ENCODE measurements around the gene ATXN1.

The ATXN1 gene

DNA sequence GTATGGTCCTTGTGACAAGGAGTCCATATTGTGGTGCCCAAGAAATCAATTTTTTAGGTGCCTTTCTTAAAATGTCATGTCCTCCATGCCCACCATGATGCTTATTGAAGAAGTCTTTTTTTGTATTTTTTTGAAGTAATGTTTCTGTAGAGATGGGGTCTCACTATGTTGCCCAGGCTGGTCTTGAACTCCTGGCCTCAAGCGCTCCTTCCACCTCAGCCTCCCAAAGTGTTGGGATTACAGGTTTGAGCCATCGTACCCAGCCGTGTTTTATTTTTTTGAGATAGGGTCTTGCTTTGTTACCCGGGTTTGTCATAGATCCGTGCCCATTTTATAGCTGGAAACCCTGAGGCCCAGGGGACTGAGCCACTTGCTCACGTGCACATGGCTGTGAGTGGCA, 238.3 kb downstream of the ATXN1 start:
- H3K4me1 ChIP-seq (ENCODE audit: control insufficient read depth, insufficient read depth, low read depth, low read length) = peaks cover 11% of the 10 kb centered on the region
- no peak overlapping the region for H2BK12ac ChIP-seq (ENCODE audit: low read length in 2 of 2)
- no peak overlapping the region for H4K91ac ChIP-seq (ENCODE audit: low read length)
- H2BK5ac ChIP-seq (ENCODE audit: low read depth, low read length, poor library complexity, severe bottlenecking) = no peak overlapping the region
- H3K27me3 ChIP-seq (ENCODE audit: control insufficient read depth in 1 of 2, insufficient read depth in 1 of 2, low read length in 2 of 2) = no peaks in the 10 kb centered on the region
- over 99% methylated on average over 6 of the region's 6 CpGs for WGBS
- peaks cover 8 to 33% of the 10 kb centered on the region in 2 experiments for H3K36me3 ChIP-seq (ENCODE audit: control insufficient read depth in 1 of 2, insufficient read depth in 2 of 2, low read depth in 1 of 2, low read length in 2 of 2)
- H2BK120ac ChIP-seq (ENCODE audit: low read depth, low read length) = no peak overlapping the region
- no peak overlapping the region for H3K23ac ChIP-seq (ENCODE audit: low read length in 2 of 2)
- H3K79me1 ChIP-seq (replicated peaks; ENCODE audit: low read length, poor library complexity, severe bottlenecking) = peaks cover 14% of the 10 kb centered on the region
- H3K4ac ChIP-seq (ENCODE audit: low read depth in 1 of 2, low read length in 2 of 2) = no peak overlapping the region
- no peak overlapping the region for H2AFZ ChIP-seq (ENCODE audit: low read depth, low read length)
- H2AK5ac ChIP-seq (ENCODE audit: low read length, severe bottlenecking) = no peak overlapping the region
- H3K9me3 ChIP-seq (ENCODE audit: control insufficient read depth, low read length) = no peaks in the 10 kb centered on the region
- no peak overlapping the region for H3K9ac ChIP-seq (ENCODE audit: low read length)
- no peak overlapping the region for H2BK15ac ChIP-seq (ENCODE audit: low read depth, poor library complexity, severe bottlenecking)
- H3K27ac ChIP-seq (ENCODE audit: low read length, poor library complexity, severe bottlenecking) = no peak overlapping the region
- H3K4me2 ChIP-seq (ENCODE audit: low read length, poor library complexity, severe bottlenecking) = no peak overlapping the region
- H3K18ac ChIP-seq (ENCODE audit: low read depth in 1 of 2, low read length in 2 of 2) = no peak overlapping the region
- H4K8ac ChIP-seq (ENCODE audit: low read length) = no peak overlapping the region
- DNase-seq = no peak
- no peak overlapping the region for H3K4me3 ChIP-seq (ENCODE audit: insufficient read depth in 1 of 2, low read depth in 1 of 2, low read length in 2 of 2)
- no peak overlapping the region for H3K14ac ChIP-seq (ENCODE audit: low read length in 2 of 2)

DNA sequence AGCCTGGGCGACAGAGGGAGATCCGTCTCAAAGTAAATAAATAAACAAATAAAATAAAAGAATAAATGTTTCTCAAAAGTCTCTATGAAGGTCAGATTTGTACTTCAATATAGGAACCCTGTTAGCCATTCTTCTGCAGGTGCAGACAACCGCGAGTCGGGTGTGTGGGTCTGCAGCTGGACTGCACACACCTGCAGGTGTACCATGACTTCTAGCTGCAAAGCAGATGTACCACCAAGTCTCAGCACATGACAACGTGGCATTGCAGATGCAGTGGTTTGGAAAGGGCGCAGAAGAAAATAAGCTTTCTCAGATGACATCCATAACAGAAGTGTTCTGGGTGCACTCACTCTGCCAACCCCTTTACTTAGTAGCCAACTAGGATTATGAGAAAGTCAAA, 239.7 kb downstream of the ATXN1 start:
- H2BK5ac ChIP-seq (ENCODE audit: low read depth, low read length, poor library complexity, severe bottlenecking) = no peak overlapping the region
- H2BK15ac ChIP-seq (ENCODE audit: low read depth, poor library complexity, severe bottlenecking) = no peak overlapping the region
- peaks cover 12% of the 10 kb centered on the region for H3K79me1 ChIP-seq (replicated peaks; ENCODE audit: low read length, poor library complexity, severe bottlenecking)
- H2BK12ac ChIP-seq (ENCODE audit: low read length in 2 of 2) = no peak overlapping the region
- H4K8ac ChIP-seq (ENCODE audit: low read length) = no peak overlapping the region
- H3K4ac ChIP-seq (ENCODE audit: low read depth in 1 of 2, low read length in 2 of 2) = no peak overlapping the region
- WGBS = 98% methylated on average over 4 of the region's 7 CpGs
- no peak overlapping the region for H3K4me3 ChIP-seq (ENCODE audit: insufficient read depth in 1 of 2, low read depth in 1 of 2, low read length in 2 of 2)
- no peak overlapping the region for H3K18ac ChIP-seq (ENCODE audit: low read depth in 1 of 2, low read length in 2 of 2)
- peaks cover 8 to 33% of the 10 kb centered on the region in 2 experiments for H3K36me3 ChIP-seq (ENCODE audit: control insufficient read depth in 1 of 2, insufficient read depth in 2 of 2, low read depth in 1 of 2, low read length in 2 of 2)
- no peak overlapping the region for H3K4me2 ChIP-seq (ENCODE audit: low read length, poor library complexity, severe bottlenecking)
- H3K9ac ChIP-seq (ENCODE audit: low read length) = no peak overlapping the region
- H3K9me3 ChIP-seq (ENCODE audit: control insufficient read depth, low read length) = no peaks in the 10 kb centered on the region
- no peak overlapping the region for H2AK5ac ChIP-seq (ENCODE audit: low read length, severe bottlenecking)
- no peak overlapping the region for H2AFZ ChIP-seq (ENCODE audit: low read depth, low read length)
- no peak overlapping the region for H2BK120ac ChIP-seq (ENCODE audit: low read depth, low read length)
- H4K91ac ChIP-seq (ENCODE audit: low read length) = no peak overlapping the region
- no peak overlapping the region for H3K23ac ChIP-seq (ENCODE audit: low read length in 2 of 2)
- no peaks in the 10 kb centered on the region for H3K27me3 ChIP-seq (ENCODE audit: control insufficient read depth in 1 of 2, insufficient read depth in 1 of 2, low read length in 2 of 2)
- peaks cover 13% of the 10 kb centered on the region for H3K4me1 ChIP-seq (ENCODE audit: control insufficient read depth, insufficient read depth, low read depth, low read length)
- no peak overlapping the region for H3K27ac ChIP-seq (ENCODE audit: low read length, poor library complexity, severe bottlenecking)
- DNase-seq = no peak
- no peak overlapping the region for H3K14ac ChIP-seq (ENCODE audit: low read length in 2 of 2)

DNA sequence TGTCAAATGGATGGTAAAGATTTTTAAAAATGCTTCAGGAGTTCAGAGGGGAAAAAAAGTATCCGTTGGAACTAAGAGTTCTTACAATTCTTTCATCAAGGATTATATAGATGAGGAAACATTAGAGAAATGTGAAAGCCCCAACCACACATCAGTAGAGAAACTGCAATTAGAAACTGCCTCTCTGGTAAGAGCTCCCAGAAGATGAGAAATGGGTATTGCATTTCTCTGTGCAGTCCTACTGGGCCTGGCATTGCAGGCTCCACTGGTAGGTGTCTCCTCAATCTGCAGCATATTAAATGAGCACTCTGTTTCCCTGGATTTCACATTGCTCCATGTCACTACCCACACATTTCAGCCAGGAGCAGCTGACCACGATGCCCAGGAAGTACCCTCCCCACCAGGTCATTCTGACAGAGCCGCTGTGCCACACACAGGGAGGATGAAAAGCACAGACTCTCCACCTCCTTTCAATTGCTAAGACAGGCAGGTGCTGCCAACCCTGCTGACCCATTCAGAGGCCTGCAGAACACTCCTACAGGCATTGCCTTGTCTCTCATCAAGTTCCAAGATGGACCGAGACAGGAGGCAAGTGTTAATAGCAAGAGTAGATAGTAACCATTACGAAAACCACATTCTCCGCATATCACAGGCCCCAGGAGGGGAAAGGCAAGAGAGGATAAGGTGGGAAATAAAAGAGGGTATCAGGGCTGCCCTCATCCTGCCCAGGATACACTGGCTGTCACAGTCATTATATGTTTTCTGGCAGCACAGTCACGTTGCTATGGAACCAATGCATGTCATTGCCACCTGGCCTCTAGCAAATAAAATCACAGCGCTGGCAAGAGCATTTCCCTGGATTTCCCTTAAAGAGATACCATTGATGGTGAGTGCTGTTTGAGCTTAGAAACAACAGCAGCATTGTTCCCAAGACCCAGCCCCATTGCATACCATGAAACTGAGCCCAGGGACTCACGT, 241.7 kb downstream of the ATXN1 start:
- Histone ChIP-seq H3K4me2 (ENCODE audit: low read length, poor library complexity, severe bottlenecking) (no peak overlapping the region), H3K4ac (ENCODE audit: low read depth in 1 of 2, low read length in 2 of 2) (no peak overlapping the region), H2BK12ac (ENCODE audit: low read length in 2 of 2) (no peak overlapping the region), H3K4me3 (ENCODE audit: insufficient read depth in 1 of 2, low read depth in 1 of 2, low read length in 2 of 2) (no peak overlapping the region), H3K23ac (ENCODE audit: low read length in 2 of 2) (no peak overlapping the region), H2AFZ (ENCODE audit: low read depth, low read length) (no peak overlapping the region), H3K27me3 (ENCODE audit: control insufficient read depth in 1 of 2, insufficient read depth in 1 of 2, low read length in 2 of 2) (no peaks in the 10 kb centered on the region), H3K79me1 (replicated peaks; ENCODE audit: low read length, poor library complexity, severe bottlenecking) (peaks cover 16% of the 10 kb centered on the region), H3K36me3 (ENCODE audit: control insufficient read depth in 1 of 2, insufficient read depth in 2 of 2, low read depth in 1 of 2, low read length in 2 of 2) (peaks cover 8 to 45% of the 10 kb centered on the region in 2 experiments), H3K14ac (ENCODE audit: low read length in 2 of 2) (no peak overlapping the region), H2BK15ac (ENCODE audit: low read depth, poor library complexity, severe bottlenecking) (no peak overlapping the region), H3K9ac (ENCODE audit: low read length) (no peak overlapping the region), H3K27ac (ENCODE audit: low read length, poor library complexity, severe bottlenecking) (no peak overlapping the region), H3K9me3 (ENCODE audit: control insufficient read depth, low read length) (no peaks in the 10 kb centered on the region), H2BK5ac (ENCODE audit: low read depth, low read length, poor library complexity, severe bottlenecking) (no peak overlapping the region), H3K18ac (ENCODE audit: low read depth in 1 of 2, low read length in 2 of 2) (no peak overlapping the region), H3K4me1 (ENCODE audit: control insufficient read depth, insufficient read depth, low read depth, low read length) (peaks cover 13% of the 10 kb centered on the region), H4K91ac (ENCODE audit: low read length) (no peak overlapping the region), H2AK5ac (ENCODE audit: low read length, severe bottlenecking) (no peak overlapping the region), H4K8ac (ENCODE audit: low read length) (peak overlapping the region; percentile 24), H2BK120ac (ENCODE audit: low read depth, low read length) (no peak overlapping the region)
- 89% methylated on average over 8 of the region's 9 CpGs for WGBS
- DNase-seq = no peak

DNA sequence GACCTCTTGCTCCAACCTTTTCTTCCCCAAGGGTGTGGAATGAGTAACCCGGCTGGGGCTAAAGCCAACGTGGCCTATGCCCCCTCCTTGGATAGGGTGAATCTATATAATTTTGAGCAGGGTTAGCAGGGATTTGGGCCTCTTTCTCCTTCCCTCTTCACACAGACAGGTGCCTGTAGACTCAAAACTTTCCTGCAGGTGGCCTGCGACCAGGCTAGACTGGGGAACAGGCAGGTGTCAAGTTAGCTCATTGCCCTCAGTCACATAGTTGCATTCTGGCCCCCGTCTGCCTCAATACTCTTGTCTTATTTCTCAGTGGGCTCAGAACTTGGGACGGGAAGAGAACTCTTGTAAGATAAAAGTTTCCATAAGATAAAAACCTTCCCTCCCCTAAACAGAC, 243.0 kb downstream of the ATXN1 start:
- Histone ChIP-seq H2AK5ac (ENCODE audit: low read length, severe bottlenecking) (no peak overlapping the region), H3K9me3 (ENCODE audit: control insufficient read depth, low read length) (no peaks in the 10 kb centered on the region), H3K27me3 (ENCODE audit: control insufficient read depth in 1 of 2, insufficient read depth in 1 of 2, low read length in 2 of 2) (no peaks in the 10 kb centered on the region), H3K23ac (ENCODE audit: low read length in 2 of 2) (no peak overlapping the region), H3K18ac (ENCODE audit: low read depth in 1 of 2, low read length in 2 of 2) (no peak overlapping the region), H3K4me1 (ENCODE audit: control insufficient read depth, insufficient read depth, low read depth, low read length) (peaks cover 7% of the 10 kb centered on the region), H2BK12ac (ENCODE audit: low read length in 2 of 2) (no peak overlapping the region), H3K4me2 (ENCODE audit: low read length, poor library complexity, severe bottlenecking) (no peak overlapping the region), H4K8ac (ENCODE audit: low read length) (no peak overlapping the region), H3K27ac (ENCODE audit: low read length, poor library complexity, severe bottlenecking) (no peak overlapping the region), H3K36me3 (ENCODE audit: control insufficient read depth in 1 of 2, insufficient read depth in 2 of 2, low read depth in 1 of 2, low read length in 2 of 2) (peaks cover 11 to 45% of the 10 kb centered on the region in 2 experiments), H2BK15ac (ENCODE audit: low read depth, poor library complexity, severe bottlenecking) (no peak overlapping the region), H3K79me1 (replicated peaks; ENCODE audit: low read length, poor library complexity, severe bottlenecking) (peaks cover 20% of the 10 kb centered on the region), H2BK120ac (ENCODE audit: low read depth, low read length) (no peak overlapping the region), H2BK5ac (ENCODE audit: low read depth, low read length, poor library complexity, severe bottlenecking) (no peak overlapping the region), H3K9ac (ENCODE audit: low read length) (no peak overlapping the region), H3K4ac (ENCODE audit: low read depth in 1 of 2, low read length in 2 of 2) (no peak overlapping the region), H3K14ac (ENCODE audit: low read length in 2 of 2) (no peak overlapping the region), H2AFZ (ENCODE audit: low read depth, low read length) (no peak overlapping the region), H4K91ac (ENCODE audit: low read length) (no peak overlapping the region), H3K4me3 (ENCODE audit: insufficient read depth in 1 of 2, low read depth in 1 of 2, low read length in 2 of 2) (no peak overlapping the region)
- 80% methylated on average over 4 of the region's 5 CpGs for WGBS
- no peak for DNase-seq
